Heart left ventricle (tissue), 16 donors: ENCODE data around the gene ACAN. TPM values are rescaled to one million over a fixed set of nuclear protein-coding genes. Genes with fewer than 3 reads are reported as not detected.
A peak's percentile ranks its signal among the peaks of the same experiment; 100 is the strongest.

Source experiments
- ATAC-seq, 4 donors: fragments of 200-7000 bp; cut with Tn5 transposase; one replicate each; pipeline ENCODE4 v1.9.1; 2020 to 2022; ENCODE audit warnings: moderate library complexity in 4 of 4, mild to moderate bottlenecking in 3 of 4, moderate number of reproducible peaks in 1 of 4
- DNase-seq, 5 donors: peaks; one replicate each; pipeline ENCODE4 v3.0.0-alpha.2; 2020
- H3K27ac ChIP-seq, 12 donors: fragments of 200-600 bp; sonication (generic) in 4 of 12; one replicate each; pipeline versions ENCODE4 v1.5.0 to v1.8.0; 2016 to 2022; ENCODE audit warnings: mild to moderate bottlenecking in 2 of 12
- H3K27me3 ChIP-seq, 9 donors: fragments of 200-600 bp; sonication (generic) in 2 of 9; one replicate each; pipeline versions ENCODE4 v1.5.1 to v1.8.0; 2016 to 2022; ENCODE audit warnings: mild to moderate bottlenecking in 3 of 9
- H3K36me3 ChIP-seq, 9 donors: fragments of 200-600 bp; sonication (generic) in 2 of 9; one replicate each; pipeline versions ENCODE4 v1.5.0 to v1.8.0; 2018 to 2022; ENCODE audit warnings: mild to moderate bottlenecking in 2 of 9
- H3K4me1 ChIP-seq, 12 donors: fragments of 200-600 bp; sonication (generic) in 4 of 12; one replicate each; pipeline versions ENCODE4 v1.5.0 to v1.8.0; 2016 to 2022; ENCODE audit warnings: mild to moderate bottlenecking in 3 of 12
- H3K4me3 ChIP-seq, 12 donors: fragments of 200-600 bp; sonication (generic) in 4 of 12; one replicate each; pipeline versions ENCODE4 v1.5.0 to v1.8.0; 2017 to 2022; ENCODE audit warnings: mild to moderate bottlenecking in 9 of 12, moderate library complexity in 4 of 12
- H3K9me3 ChIP-seq, 12 donors: fragments of 200-600 bp; sonication (generic) in 4 of 12; one replicate each; pipeline versions ENCODE4 v1.5.0 to v1.8.0; 2016 to 2022; ENCODE audit warnings: mild to moderate bottlenecking in 1 of 12
- CTCF ChIP-seq, 12 donors: fragments of 200-600 bp; sonication (generic) in 4 of 12; IDR thresholded peaks; one replicate each; pipeline versions ENCODE4 v1.5.0 to v1.8.0; 2018 to 2022; ENCODE audit warnings: antibody characterized with exemption in 12 of 12, mild to moderate bottlenecking in 5 of 12
- POLR2A ChIP-seq, 2 donors: fragments of 450-650 bp; IDR thresholded peaks; one replicate each; pipeline ENCODE4 v1.6.1; 2017; ENCODE audit warnings: antibody characterized with exemption in 2 of 2, mild to moderate bottlenecking in 2 of 2, moderate library complexity in 2 of 2
- WGBS, 4 donors: extraction: QIAGEN DNeasy Blood & Tissue Kit in 2 of 4; methylation state at CpG; one replicate each; pipeline versions ENCODE4 v1.1.5 to v1.1.7; 2013 to 2018; 5-methylcytosine and 5-hydroxymethylcytosine counted together
- intact Hi-C, 10 donors: fragments of 100-400 bp; cut with DNase I; formaldehyde crosslinking; loops; one replicate each; pipeline versions ENCODE4 v1.11.1 to v1.14.2; 2022
- polyA plus RNA-seq, 2 donors: library from polyadenylated mRNA; stranded (reverse); fragments of 200-250 nt; gene quantifications; one replicate each; pipeline ENCODE4 v1.2.3, GENCODE V29; 2013
- total RNA-seq, 9 donors: library from RNA; depleted of rRNA in 2 of 9; stranded (reverse); fragments of >200 nt in 2 of 9; fragmentation: NEBNext Ultra II Directional in 3 of 9; extraction: Animal tissue kit (Norgen Biotek cat#: 25700) in 3 of 9; gene quantifications; one replicate each; pipeline versions ENCODE4 v1.1.0 to v1.2.4, GENCODE V29; 2016 to 2023
- donor health status: ischemic (EF 13 %, LVEDD 7.1; RV severe dilation, severe dysfunction).
- donor health status: healthy with polysubstance abuse.
- donor health status: DM: no; HTN: yes; CAD: no.
- donor health status: DM: no; HTN: no; CAD: no.
- donor health status: ischemic (EF 25% LVEDD 6.9; RV normal size, moderate dysfunction).
- donor health status: ischemic (EF 25% LVEDD 5.7; RV mildly dilated, moderate dysfunction).
- donor health status: healthy.
- donor health status: DM: yes; HTN: yes; CAD: no.
- donor health status: ischemic (EF 35%, LVEDD 5.7; RV mildly dilated, moderate dysfunction).
- donor health status: nonischemic (EF 11% LVEDD 7.7; RV severe dilation, severe dysfunction).
- donor health status: DM: yes; HTN: yes; CAD: no.
- donor health status: PGD.
- donor health status: ischemic (EF 29% LVEDD 5.4; RV normal size, mild dysfunction).
- donor health status: nonischemic (EF 23%, LVEDD 6.1; RV moderate dilation, normal function).

ACAN gene
- total and polyA plus RNA-seq, 11 donors: 0.02 to 1.2 (median 0.17) TPM; not detected in 1

GRCh38 chr15:88858934-88859333 is 55.7 kb downstream of the ACAN start:
- Histone ChIP-seq H3K4me1 (no peaks in the 10 kb centered on the region), H3K9me3 (no peaks in the 10 kb centered on the region), H3K36me3 (no peaks in the 10 kb centered on the region), H3K4me3 (no peak overlapping the region), H3K27me3 (peaks cover 0 to 14% (median 0%) of the 10 kb centered on the region in 9 donors), H3K27ac (no peak overlapping the region)
- no peak for TF ChIP-seq POLR2A (IDR thresholded peaks at IDR 0.05)
- TF ChIP-seq CTCF (IDR thresholded peaks at IDR 0.05): no peak
- ATAC-seq (no peak), DNase-seq (no peak)
- WGBS, 4 donors: 70 to 82% (median 76%) methylated on average over 10 to 11 of the region's 11 CpGs
- intact Hi-C loops: no loop called here

GRCh38 chr15:88859550-88859949 is 56.3 kb downstream of the ACAN start:
- TF ChIP-seq POLR2A (IDR thresholded peaks at IDR 0.05) (no peak), CTCF (IDR thresholded peaks at IDR 0.05) (no peak)
- WGBS, 4 donors: 46 to 56% (median 50%) methylated on average over 7 of the region's 7 CpGs
- H3K36me3 ChIP-seq: no peaks in the 10 kb centered on the region
- peaks cover 0 to 10% (median 0%) of the 10 kb centered on the region in 9 donors for H3K27me3 ChIP-seq
- H3K9me3 ChIP-seq: no peaks in the 10 kb centered on the region
- ATAC-seq (no peak), DNase-seq (no peak)
- H3K27ac ChIP-seq: no peak overlapping the region
- no peak overlapping the region for H3K4me3 ChIP-seq
- no peaks in the 10 kb centered on the region for H3K4me1 ChIP-seq
- intact Hi-C loops: no loop called here

GRCh38 chr15:88860212-88860611 is 57.0 kb downstream of the ACAN start:
- no peak for TF ChIP-seq CTCF (IDR thresholded peaks at IDR 0.05)
- no peak for TF ChIP-seq POLR2A (IDR thresholded peaks at IDR 0.05)
- no peaks in the 10 kb centered on the region for H3K36me3 ChIP-seq
- WGBS, 4 donors: 77 to 84% (median 80%) methylated on average over 7 of the region's 7 CpGs

GRCh38 chr15:88863412-88863811 is 60.2 kb downstream of the ACAN start:
- ATAC-seq: no peak
- Histone ChIP-seq H3K9me3 (no peaks in the 10 kb centered on the region), H3K4me3 (no peak overlapping the region), H3K27ac (no peak overlapping the region), H3K4me1 (no peaks in the 10 kb centered on the region), H3K27me3 (no peaks in the 10 kb centered on the region), H3K36me3 (no peaks in the 10 kb centered on the region)
- intact Hi-C loops: no loop called here
- 38 to 48% (median 42%) methylated on average over 1 of the region's 1 CpG for WGBS, 4 donors
- DNase-seq: no peak
- TF ChIP-seq CTCF (IDR thresholded peaks at IDR 0.05): no peak
- TF ChIP-seq POLR2A (IDR thresholded peaks at IDR 0.05): no peak

More at GRCh38 chr15:88860212-88860611, 57.0 kb downstream of the ACAN start:
- Histone ChIP-seq H3K27me3 (peaks cover 0 to 7% (median 0%) of the 10 kb centered on the region in 9 donors), H3K9me3 (no peaks in the 10 kb centered on the region), H3K27ac (no peak overlapping the region), H3K4me3 (no peak overlapping the region), H3K4me1 (no peaks in the 10 kb centered on the region)
- intact Hi-C loops: no loop called here
- DNase-seq (no peak), ATAC-seq (peak in 1 of 4 donors; percentile 22)
